GM10248 (cell line): ENCODE data around the gene CRACDL.

Experiments used
- CTCF ChIA-PET: fragments of 300-600 bp; sonication (Branson Sonifier 250); formaldehyde crosslinking; extraction: SDS; loops from one replicate; lab custom pipeline; 2021; ENCODE audit warnings: antibody characterized with exemption; lab: Yijun Ruan, JAX
- POLR2A ChIA-PET: fragments of 350-650 bp; sonication (Branson Sonifier 250); formaldehyde crosslinking; extraction: SDS; loops from one replicate; lab custom pipeline; 2020; ENCODE audit warnings: antibody characterized with exemption; lab: Yijun Ruan, JAX
- DNase-seq: peaks from one replicate; pipeline ENCODE4 v3.0.0; 2012; ENCODE audit errors: extremely low spot score
- TF ChIP-seq, protein P1 (sequence below): IDR thresholded peaks from 2 replicates; pipeline ENCODE4 v1.5.1; 2012; ENCODE audit warnings: mild to moderate bottlenecking, low read depth; ENCODE audit errors: extremely low read depth, missing control alignments, control extremely low read depth

The CRACDL gene

DNA sequence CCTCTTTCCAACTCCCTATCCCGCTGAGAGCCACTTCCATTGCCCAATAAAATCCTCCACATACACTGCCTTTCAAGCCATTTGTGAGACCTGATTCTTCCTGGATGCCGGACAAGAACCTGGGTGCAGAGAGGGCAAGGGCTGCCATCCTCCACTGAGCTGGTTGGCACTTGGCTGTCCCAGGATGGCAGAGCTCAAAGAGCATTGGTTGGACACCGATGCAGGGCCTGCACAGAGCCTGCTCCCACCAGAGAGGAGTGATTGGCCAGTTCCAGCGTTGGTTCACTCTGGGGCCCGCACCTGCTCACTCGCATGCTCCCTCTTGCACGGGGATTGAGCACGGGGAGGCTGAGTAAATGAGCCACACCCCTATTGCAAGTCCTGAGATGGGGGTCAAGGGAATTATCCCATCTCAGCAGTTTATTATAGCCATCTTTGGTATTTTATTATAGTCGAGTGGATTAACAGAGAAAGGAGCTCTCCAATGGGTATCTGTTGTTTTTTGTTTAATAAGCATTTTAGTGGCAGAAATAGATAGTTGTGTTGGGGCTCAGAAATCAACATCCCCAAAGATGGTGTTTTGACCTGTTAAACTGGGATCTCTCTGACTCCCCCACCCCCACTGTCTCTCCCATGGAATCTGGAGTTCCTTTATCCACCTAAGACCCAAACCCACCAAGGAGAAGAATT, 185.3 kb downstream of the CRACDL start:
- TF ChIP-seq, protein P1, sequence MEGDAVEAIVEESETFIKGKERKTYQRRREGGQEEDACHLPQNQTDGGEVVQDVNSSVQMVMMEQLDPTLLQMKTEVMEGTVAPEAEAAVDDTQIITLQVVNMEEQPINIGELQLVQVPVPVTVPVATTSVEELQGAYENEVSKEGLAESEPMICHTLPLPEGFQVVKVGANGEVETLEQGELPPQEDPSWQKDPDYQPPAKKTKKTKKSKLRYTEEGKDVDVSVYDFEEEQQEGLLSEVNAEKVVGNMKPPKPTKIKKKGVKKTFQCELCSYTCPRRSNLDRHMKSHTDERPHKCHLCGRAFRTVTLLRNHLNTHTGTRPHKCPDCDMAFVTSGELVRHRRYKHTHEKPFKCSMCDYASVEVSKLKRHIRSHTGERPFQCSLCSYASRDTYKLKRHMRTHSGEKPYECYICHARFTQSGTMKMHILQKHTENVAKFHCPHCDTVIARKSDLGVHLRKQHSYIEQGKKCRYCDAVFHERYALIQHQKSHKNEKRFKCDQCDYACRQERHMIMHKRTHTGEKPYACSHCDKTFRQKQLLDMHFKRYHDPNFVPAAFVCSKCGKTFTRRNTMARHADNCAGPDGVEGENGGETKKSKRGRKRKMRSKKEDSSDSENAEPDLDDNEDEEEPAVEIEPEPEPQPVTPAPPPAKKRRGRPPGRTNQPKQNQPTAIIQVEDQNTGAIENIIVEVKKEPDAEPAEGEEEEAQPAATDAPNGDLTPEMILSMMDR, result no peak
- POLR2A ChIA-PET, result no interaction called here

GRCh38 chr2:98749066-98749450, 187.0 kb downstream of the CRACDL start:
- no peak for DNase-seq
- TF ChIP-seq, protein P1, result no peak
- CTCF ChIA-PET, result no interaction called here
- POLR2A ChIA-PET, result no interaction called here

More for the DNA sequence above, 185.3 kb downstream of the CRACDL start:
- CTCF ChIA-PET, result no interaction called here
- DNase-seq, result no peak

DNA sequence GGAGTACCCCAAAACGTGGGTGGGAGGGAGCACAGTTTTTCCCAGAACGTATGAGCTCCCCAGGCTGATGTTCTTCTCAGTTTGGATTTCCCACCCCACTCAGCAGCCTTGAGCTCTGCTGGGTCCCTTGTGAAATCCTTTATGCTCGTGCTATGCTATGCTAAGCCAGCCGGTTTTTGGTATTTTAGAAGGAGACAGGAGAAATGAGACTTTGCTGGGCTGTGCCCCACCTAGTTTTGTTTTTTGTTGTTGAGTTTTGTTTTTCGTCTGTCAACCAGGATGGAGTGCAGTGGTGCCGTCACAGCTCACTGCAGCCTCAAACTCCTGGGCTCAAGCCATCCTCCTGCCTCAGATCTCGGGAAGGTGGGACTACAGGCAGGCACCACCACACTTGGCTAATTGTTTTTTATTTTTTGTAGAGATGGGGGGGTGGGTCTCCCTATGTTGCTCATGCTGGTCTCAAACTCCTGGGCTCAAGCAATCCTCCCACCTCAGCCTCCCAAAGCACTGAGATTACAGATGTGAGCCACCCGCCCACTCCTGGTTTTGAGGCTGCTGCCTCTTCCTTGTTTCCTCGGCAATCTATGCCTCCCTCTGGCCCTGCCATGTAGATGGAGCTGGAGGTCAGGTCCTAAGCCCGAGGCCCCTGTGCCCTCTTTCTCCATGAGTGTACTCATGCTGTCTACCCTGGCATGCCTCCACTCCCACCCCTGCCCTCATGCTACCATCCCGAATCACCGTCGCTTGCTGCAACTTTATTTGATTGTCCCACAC, 187.5 kb downstream of the CRACDL start:
- ChIA-PET POLR2A (no interaction called here), CTCF (interaction anchor here (1.4 kb wide), 1 partner anchor 23 kb away, joined by 3 read pairs; no protein-coding TSS in a partner anchor)
- DNase-seq, result no peak
- TF ChIP-seq, protein P1, result no peak

DNA sequence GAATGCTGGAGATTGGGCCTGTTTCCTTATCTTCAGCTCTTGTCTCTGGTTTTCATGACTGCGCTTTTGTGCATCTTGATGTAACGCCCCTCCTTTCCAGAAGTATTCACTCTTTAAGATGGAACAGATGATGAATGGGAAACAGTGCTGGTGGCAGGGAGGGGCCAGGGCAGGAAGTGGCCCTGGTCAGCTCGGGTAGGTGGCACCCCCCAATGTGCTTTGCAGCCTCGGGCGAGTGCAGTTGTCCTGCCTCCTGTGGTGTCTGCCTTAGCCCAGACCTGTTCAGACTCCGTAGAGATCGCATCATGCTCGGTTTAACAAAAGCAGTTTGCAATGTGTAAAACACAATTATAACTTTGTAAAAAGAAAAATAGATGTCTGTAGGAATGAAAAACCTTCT, 188.1 kb downstream of the CRACDL start:
- TF ChIP-seq, protein P1, result no peak
- ChIA-PET CTCF (interaction anchor here (1.3 to 1.4 kb wide), 3 partner anchors 14 to 24 kb away, joined by 3 to 7 read pairs (median 3); no protein-coding TSS in a partner anchor), POLR2A (no interaction called here)
- DNase-seq, result no peak

- ChIA-PET CTCF (interaction anchor here (1.3 to 1.4 kb wide), 3 partner anchors 12 to 23 kb away, joined by 3 to 7 read pairs (median 3); no protein-coding TSS in a partner anchor), POLR2A (no interaction called here)
- DNase-seq, result no peak
- TF ChIP-seq, protein P1, result no peak
Observed at GRCh38 chr2:98746426-98746825, 189.6 kb downstream of the CRACDL start.

- DNase-seq, result no peak
- TF ChIP-seq, protein P1, result no peak
- POLR2A ChIA-PET, result no interaction called here
- CTCF ChIA-PET, result interaction anchor here (1.2 to 1.3 kb wide), 2 partner anchors 10 to 39 kb away, joined by 3 read pairs; no protein-coding TSS in a partner anchor
Observed at GRCh38 chr2:98744595-98744994, 191.4 kb downstream of the CRACDL start.
